A673 (cell line): ENCODE measurements around the gene IL33. TPM values are rescaled to one million over a fixed set of nuclear protein-coding genes. Genes with fewer than 3 reads are reported as not detected.

ENCODE experiments used
- BruUV-seq: library from RNA; stranded (reverse); fragments of 400-500 nt; replicated peaks from 2 replicates; lab custom pipeline; 2021; lab: Mats Ljungman, UMichigan
- CTCF ChIA-PET: fragments of 300-600 bp; sonication (Branson Sonifier 250); formaldehyde crosslinking; loops from one replicate; lab custom pipeline; 2022; ENCODE audit warnings: antibody characterized with exemption; lab: Charles Lee
- POLR2A ChIA-PET: fragments of 300-600 bp; sonication (Branson Sonifier 250); formaldehyde crosslinking; loops from one replicate; lab custom pipeline; 2022; ENCODE audit warnings: antibody characterized with exemption; ENCODE audit not compliant: low non-redundant PET; lab: Charles Lee
- DNase-seq: peaks from one replicate; pipeline ENCODE4 v3.0.0-alpha.2; 2015; ENCODE audit warnings: low spot score
- H3K27ac ChIP-seq: fragments of 200-600 bp; sonication (generic); 2 replicates; pipeline ENCODE4 v1.5.1; 2016; ENCODE audit warnings: mixed run types, low read depth, mild to moderate bottlenecking, mixed read lengths, antibody characterized with exemption, low read length; ENCODE audit not compliant: poor library complexity, severe bottlenecking
- H3K27me3 ChIP-seq: fragments of 200-600 bp; sonication (generic); replicated peaks from 2 replicates; pipeline ENCODE4 v1.6.1; 2017; ENCODE audit warnings: mixed run types, low read depth, mild to moderate bottlenecking, mixed read lengths, antibody characterized with exemption, low read length; ENCODE audit not compliant: insufficient read depth, poor library complexity
- H3K36me3 ChIP-seq: fragments of 200-600 bp; sonication (generic); 2 replicates; pipeline ENCODE4 v1.6.1; 2016; ENCODE audit warnings: mixed run types, mild to moderate bottlenecking, mixed read lengths, antibody characterized with exemption, low read length; ENCODE audit not compliant: insufficient read depth, poor library complexity, severe bottlenecking
- H3K4me1 ChIP-seq: fragments of 200-600 bp; sonication (generic); 2 replicates; pipeline ENCODE4 v1.6.1; 2017; ENCODE audit warnings: mixed run types, mild to moderate bottlenecking, mixed read lengths, antibody characterized with exemption, low read length; ENCODE audit not compliant: insufficient read depth, poor library complexity, severe bottlenecking
- H3K4me3 ChIP-seq: fragments of 200-600 bp; sonication (generic); 2 replicates; pipeline ENCODE4 v1.5.1; 2016; ENCODE audit warnings: low read depth, mixed run types, mild to moderate bottlenecking, mixed read lengths, low read length; ENCODE audit not compliant: poor library complexity, severe bottlenecking
- H3K9me3 ChIP-seq: fragments of 200-600 bp; sonication (generic); 2 replicates; pipeline ENCODE4 v1.6.1; 2016; ENCODE audit warnings: mixed run types, low read depth, mild to moderate bottlenecking, mixed read lengths, antibody characterized with exemption, low read length; ENCODE audit not compliant: poor library complexity, severe bottlenecking
- CTCF ChIP-seq: fragments of 300-800, 200-600 bp; sonication (generic); conservative IDR thresholded peaks from 2 replicates; pipeline ENCODE4 v1.5.1; 2017; ENCODE audit warnings: low read depth, mild to moderate bottlenecking, antibody characterized with exemption, low read length, moderate library complexity, mixed read lengths
- EZH2 ChIP-seq: fragments of 200-600 bp; sonication (generic); IDR thresholded peaks from 2 replicates; pipeline ENCODE4 v1.6.1; 2017; ENCODE audit warnings: borderline replicate concordance, low read depth, mild to moderate bottlenecking, mixed read lengths, antibody characterized with exemption, low read length; ENCODE audit not compliant: poor library complexity, severe bottlenecking
- intact Hi-C: fragments of 100-400 bp; cut with micrococcal nuclease; formaldehyde crosslinking; loops from one replicate; pipeline ENCODE4 v1.10.0; 2022; ENCODE audit not compliant: unreplicated experiment
- total RNA-seq: library from RNA; stranded (reverse); gene quantifications from 2 replicates; pipeline ENCODE4 v1.2.3, GENCODE V29; 2021

IL33 gene
- total RNA-seq, 1 experiment from 2014 or later = 3.3 TPM

GRCh38 chr9:6224393-6225154 is 9.0 kb downstream of the IL33 start:
- Histone ChIP-seq H3K27me3 (peaks cover 4% of the 10 kb centered on the region), H3K9me3 (no peaks in the 10 kb centered on the region), H3K4me1 (peaks cover 6% of the 10 kb centered on the region), H3K4me3 (no peak overlapping the region), H3K36me3 (no peaks in the 10 kb centered on the region), H3K27ac (no peak overlapping the region)
- TF ChIP-seq EZH2 (no peak), CTCF (no peak)
- BruUV-seq = no TSS peak
- intact Hi-C loops = no loop called here
- ChIA-PET CTCF (no interaction called here), POLR2A (no interaction called here)
- no peak for DNase-seq

GRCh38 chr9:6226696-6227095 is 11.1 kb downstream of the IL33 start:
- peaks cover 4% of the 10 kb centered on the region for H3K27me3 ChIP-seq
- ChIA-PET CTCF (no interaction called here), POLR2A (no interaction called here)
- BruUV-seq = no TSS peak
- intact Hi-C loops = no loop called here
- H3K27ac ChIP-seq = no peak overlapping the region
- no peaks in the 10 kb centered on the region for H3K36me3 ChIP-seq
- no peaks in the 10 kb centered on the region for H3K9me3 ChIP-seq
- H3K4me3 ChIP-seq = no peak overlapping the region
- no peak for DNase-seq
- H3K4me1 ChIP-seq = peaks cover 13% of the 10 kb centered on the region
- TF ChIP-seq EZH2 (no peak), CTCF (no peak)

- no peak for TF ChIP-seq CTCF
- no peak for TF ChIP-seq EZH2
- DNase-seq = no peak
- H3K4me3 ChIP-seq = no peak overlapping the region
- no peaks in the 10 kb centered on the region for H3K9me3 ChIP-seq
- CTCF ChIA-PET = no interaction called here
- POLR2A ChIA-PET = no interaction called here
- H3K27me3 ChIP-seq = no peaks in the 10 kb centered on the region
- H3K4me1 ChIP-seq = peaks cover 13% of the 10 kb centered on the region
- H3K36me3 ChIP-seq = no peaks in the 10 kb centered on the region
- no TSS peak for BruUV-seq
- no peak overlapping the region for H3K27ac ChIP-seq
- intact Hi-C loops = no loop called here
Measured at GRCh38 chr9:6229186-6229585, 13.6 kb downstream of the IL33 start.
